Omental fat pad (tissue), 4 donors: Measurements from ENCODE around the gene ELMOD3. TPM values are rescaled to one million over a fixed set of nuclear protein-coding genes. Genes with fewer than 3 reads are reported as not detected.
"Not testable (repeated sequence)": the region's sequence is repeated elsewhere in the genome, so short reads cannot be mapped to it uniquely, and the experiment has no call there.

ENCODE experiments used
- ATAC-seq: fragments of 150-250 bp; one replicate; pipeline ENCODE4 v1.9.1; 2016; ENCODE audit warnings: mild to moderate bottlenecking, moderate library complexity; ENCODE audit not compliant: low FRiP score
- DNase-seq: peaks from one replicate; pipeline ENCODE4 v3.0.0-alpha.2; 2019; ENCODE audit warnings: low spot score
- total RNA-seq, 4 donors: library from RNA; depleted of rRNA; stranded (reverse); fragments of >200 nt; gene quantifications; one replicate each; pipeline ENCODE4 v1.1.0, GENCODE V29; 2016
- TF ChIP-seq, protein P1 (sequence below), 3 donors: fragments of 450-650 bp; IDR thresholded peaks; one replicate each; pipeline ENCODE4 v1.5.1; 2016 to 2017; ENCODE audit warnings: antibody characterized with exemption in 3 of 3, mild to moderate bottlenecking in 3 of 3, moderate library complexity in 2 of 3

ELMOD3 gene
- total RNA-seq, 4 donors from 2014 or later = 42.2 to 83.8 (median 67.9) TPM

DNA sequence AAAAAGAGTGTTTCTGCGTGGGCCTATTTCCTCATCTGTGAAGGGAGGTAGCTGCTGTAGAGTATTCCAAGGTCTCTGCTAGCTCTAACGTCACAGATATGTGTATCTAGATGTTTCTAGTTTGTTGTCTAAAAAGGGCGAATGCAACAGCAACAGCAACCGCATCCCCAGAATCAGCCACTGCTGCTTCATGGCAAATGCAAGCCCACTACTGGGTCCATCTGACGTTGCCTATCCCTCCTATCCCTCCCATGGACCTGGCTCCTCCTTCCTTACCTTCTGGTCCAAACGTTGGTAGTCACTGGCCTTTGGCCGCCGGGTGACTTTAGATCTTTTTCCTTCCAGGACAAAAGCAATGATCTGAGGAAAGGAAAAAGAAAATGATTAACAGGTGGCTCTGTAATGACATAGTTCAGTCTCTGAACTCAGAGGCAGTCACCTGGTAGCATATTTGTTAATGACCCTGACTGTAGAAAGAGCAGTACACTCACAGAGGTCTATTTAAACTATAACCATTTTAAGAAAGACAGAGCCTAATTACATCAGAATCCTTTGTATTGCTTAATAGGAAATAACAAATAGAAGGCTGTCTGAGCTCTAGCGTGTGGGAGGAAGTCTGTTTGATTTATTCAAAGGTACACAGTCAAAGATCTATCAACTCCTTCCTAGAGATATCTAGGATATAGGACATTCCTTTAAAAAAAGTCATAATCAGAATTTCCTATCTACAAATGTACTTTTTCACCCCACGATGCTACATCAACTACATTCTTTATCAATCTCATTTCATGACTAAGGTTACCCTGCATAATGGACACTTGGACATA is 29.7 kb upstream of the ELMOD3 start:
- TF ChIP-seq, protein P1, sequence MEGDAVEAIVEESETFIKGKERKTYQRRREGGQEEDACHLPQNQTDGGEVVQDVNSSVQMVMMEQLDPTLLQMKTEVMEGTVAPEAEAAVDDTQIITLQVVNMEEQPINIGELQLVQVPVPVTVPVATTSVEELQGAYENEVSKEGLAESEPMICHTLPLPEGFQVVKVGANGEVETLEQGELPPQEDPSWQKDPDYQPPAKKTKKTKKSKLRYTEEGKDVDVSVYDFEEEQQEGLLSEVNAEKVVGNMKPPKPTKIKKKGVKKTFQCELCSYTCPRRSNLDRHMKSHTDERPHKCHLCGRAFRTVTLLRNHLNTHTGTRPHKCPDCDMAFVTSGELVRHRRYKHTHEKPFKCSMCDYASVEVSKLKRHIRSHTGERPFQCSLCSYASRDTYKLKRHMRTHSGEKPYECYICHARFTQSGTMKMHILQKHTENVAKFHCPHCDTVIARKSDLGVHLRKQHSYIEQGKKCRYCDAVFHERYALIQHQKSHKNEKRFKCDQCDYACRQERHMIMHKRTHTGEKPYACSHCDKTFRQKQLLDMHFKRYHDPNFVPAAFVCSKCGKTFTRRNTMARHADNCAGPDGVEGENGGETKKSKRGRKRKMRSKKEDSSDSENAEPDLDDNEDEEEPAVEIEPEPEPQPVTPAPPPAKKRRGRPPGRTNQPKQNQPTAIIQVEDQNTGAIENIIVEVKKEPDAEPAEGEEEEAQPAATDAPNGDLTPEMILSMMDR (IDR thresholded peaks at IDR 0.05) = no peak
- ATAC-seq (no peak), DNase-seq (no peak)

DNA sequence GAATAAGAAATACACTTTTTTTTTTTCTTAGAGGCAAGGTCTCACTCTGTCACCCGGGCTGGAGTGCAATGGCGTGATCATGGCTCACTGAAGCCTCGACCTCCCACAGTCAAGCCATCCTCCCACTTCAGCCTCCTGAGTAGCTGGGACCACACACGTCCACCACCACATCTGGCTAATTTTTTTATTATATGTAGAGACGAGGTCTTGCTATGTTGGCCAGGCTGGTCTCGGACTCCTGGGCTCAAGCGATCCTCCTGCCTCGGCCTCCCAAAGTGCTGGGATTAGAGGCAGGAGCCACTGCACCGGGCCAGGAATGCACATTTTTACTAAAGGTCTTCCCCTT is 29.1 kb upstream of the ELMOD3 start:
- no peak for DNase-seq
- TF ChIP-seq, protein P1 (IDR thresholded peaks at IDR 0.05) = no peak
- no peak for ATAC-seq

DNA sequence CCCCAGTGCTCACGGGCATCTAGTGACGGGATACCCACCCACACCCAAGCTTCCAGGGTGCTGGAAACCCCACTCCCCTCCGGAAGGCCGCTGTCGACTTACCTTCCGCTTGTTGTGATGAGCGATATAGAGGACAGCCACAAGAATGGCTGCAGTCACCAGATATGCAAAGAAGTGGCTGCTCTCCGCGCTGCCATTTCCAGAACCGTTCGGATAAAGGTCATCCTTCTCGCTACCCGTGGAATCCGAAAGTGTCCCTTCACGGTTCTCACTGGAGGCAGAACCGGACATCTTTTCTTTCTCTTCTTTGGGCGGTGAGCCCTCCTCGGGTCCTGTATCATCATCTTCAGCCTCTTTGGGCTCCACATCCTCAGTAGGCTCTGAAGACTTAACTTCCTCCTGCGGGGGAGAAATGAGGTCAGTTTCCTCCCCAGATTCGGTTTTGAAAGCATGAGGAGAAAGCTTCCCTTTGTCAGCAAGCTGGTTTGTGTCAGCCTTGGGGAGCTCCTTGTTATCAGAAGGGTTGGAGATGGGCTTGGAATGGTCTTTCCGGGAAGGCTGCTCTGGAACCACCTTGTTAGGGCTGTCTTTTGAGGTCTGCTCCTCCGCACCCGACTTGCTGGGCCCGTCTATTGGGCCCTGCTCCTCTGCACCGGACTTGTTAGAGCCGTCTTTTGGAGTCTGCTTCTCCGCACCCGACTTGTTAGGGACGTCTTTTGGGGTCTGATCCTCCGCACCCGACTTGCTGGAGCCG is 28.0 kb upstream of the ELMOD3 start:
- ATAC-seq (no peak), DNase-seq (no peak)
- TF ChIP-seq, protein P1 (IDR thresholded peaks at IDR 0.05) = no peak

DNA sequence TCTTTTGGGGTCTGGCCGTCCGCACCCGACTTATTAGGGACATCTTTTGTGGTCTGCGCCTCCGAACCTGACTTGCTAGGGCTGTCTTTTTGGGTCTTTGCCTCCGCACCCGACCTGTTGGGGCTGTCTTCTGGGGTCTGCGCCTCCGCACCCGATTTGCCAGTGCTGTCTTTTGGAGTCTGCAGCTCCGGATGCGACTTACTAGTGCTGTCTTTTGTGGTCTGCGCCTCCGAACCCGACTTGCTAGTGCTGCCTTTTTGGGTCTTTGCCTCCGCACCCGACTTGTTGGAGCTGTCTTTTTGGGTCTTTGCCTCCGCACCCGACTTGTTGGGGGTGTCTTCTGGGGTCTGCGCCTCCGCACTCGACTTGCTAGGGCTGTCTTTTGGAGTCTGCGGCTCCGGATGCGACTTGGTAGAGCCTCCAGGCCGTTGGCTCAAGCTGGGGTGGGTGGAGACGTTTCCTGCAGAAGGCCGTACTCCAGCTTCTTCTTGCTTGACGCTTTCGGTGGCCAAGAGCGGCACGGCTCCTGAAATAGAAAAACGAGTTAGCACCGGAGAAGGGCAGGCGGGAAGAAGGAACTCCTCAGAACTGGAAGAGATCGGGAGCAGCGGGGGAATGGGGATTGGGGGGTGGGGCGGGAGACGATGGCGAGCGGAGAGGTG is 27.3 kb upstream of the ELMOD3 start:
- ATAC-seq (peak; percentile 13), DNase-seq (no peak)
- TF ChIP-seq, protein P1 (IDR thresholded peaks at IDR 0.05) = no peak

DNA sequence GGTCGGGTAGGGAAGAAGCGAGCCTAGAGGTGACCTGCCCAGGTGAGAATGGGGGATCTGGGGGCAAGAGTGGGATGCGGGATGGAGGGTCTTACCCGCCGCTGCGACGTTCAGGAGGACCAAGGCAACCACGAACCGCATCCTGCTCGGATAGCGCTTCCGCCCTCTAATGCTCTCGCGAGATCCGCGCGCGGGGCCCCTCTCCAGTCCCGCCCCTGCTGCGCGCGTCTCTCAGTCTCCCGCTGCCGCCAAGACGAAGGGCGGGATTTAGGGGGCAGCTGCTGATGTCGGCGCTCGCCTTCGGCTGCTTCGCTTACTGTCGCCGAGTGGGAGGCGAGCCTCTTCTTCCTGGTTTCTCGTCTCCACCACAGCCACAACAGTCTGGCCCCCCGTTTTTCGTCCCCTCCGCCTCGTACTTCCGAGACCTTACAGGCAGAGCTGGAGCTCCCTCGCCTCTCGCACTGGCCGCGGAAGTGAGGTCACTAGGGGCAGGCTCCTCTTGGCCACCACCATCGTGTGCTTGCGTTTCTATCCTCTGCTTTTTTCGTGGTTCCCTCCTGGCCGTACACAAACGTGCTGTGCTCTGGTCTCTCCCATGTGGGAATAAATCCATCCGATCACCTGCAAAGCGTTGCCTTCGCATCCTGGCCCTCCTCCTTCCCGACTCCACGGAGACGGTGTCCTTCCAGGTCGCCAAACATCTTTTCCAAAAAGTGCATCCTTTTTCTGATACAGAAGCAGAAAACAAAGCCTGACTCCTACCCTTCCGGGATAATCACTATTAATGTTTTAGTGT is 26.5 kb upstream of the ELMOD3 start, which contains the start of gene TGOLN2:
Gene TGOLN2, minus strand, starts transcription at position 168 of the 796 bp plus-strand sequence. Its CDS starts 27 bp downstream, at position 141.
- ATAC-seq (peak; percentile 94), DNase-seq (peak; percentile 87)
- TF ChIP-seq, protein P1 (IDR thresholded peaks at IDR 0.05) = no peak

DNA sequence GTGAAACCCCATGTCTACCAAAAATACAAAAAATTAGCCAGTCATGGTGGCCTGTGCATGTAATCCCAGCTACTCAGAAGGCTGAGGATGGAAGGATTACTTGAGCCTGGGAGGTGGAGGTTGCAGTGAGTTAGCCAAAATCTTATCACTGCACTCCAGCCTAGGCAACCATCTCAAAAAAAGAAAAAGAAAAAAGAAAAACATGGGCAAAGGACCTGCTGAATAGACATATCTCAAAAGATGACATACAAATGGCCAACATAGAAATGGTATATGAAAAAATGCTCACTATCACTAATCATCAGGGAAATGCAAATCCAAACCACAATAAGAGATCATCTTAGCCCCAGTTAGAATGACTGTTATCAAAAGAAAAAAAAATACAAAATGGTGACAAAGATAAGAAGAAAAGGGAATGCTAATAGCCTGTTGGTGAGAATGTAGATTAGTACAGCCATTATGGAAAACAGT is 25.4 kb upstream of the ELMOD3 start:
- ATAC-seq (no peak), DNase-seq (no peak)
- TF ChIP-seq, protein P1 (IDR thresholded peaks at IDR 0.05) = no peak

DNA sequence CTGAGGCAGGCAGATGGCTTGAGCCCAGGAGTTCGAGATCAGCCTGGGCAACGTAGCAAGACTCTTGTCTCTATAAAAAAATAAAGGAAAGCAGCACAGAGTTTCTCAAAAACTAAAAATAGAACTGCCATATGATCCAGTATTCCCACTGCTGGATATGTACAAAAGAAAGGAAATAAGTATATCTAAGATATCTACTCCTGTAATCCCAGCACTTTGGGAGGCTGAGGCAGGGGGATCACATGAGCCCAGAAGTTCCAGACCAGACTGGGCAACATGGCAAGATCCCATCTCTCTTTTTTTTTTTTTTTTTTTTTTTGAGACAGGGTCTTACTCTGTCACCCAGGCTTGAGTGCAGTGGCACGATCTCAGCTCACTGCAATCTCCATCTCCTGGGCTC is 24.9 kb upstream of the ELMOD3 start:
- DNase-seq, ATAC-seq: not testable (repeated sequence)
